HG02610 (cell line): Measurements from ENCODE around the gene RPLP2.

Experiments
- ATAC-seq: cut with Tn5 transposase; IDR thresholded peaks from one replicate; pipeline ENCODE4 v1.9.1; 2021; ENCODE audit warnings: mild to moderate bottlenecking, moderate library complexity; ENCODE audit not compliant: unreplicated experiment

Gene RPLP2

DNA sequence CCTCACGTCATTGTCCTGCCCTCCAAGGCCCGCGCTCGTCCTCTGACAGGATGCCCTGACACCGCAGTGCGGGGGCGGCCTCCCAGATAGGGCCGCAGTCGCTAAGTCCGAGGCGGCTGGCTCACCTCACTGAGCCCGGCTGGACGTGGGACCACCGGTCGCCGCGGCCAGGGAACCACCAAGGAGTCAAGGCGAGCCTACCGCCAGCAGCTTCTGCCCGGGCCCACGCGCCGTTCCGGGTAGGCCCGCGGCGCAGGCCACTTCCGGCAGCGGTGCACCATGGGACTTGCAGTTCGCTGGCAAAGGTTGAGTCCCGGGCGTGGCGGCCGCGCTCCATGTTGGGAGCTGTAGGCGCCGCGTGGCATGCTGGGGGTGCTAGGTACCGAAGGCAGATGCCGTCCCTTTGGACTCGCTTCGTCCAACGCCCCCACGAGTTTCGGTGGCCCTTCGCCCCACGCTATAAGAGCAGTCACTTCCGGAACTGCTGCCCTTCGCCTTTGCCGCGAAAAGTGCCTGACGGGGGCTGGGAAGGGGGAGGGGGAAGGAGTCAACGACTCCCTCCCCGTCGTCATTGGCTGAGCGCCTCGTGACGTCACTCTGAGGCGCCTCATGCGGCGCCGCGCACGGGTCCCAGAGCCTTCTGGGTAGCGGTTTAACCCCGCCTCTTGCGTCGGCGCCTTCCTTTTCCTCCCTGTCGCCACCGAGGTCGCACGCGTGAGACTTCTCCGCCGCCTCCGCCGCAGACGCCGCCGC is at the start of gene RPLP2:
Gene RPLP2, plus strand, starts transcription at position 681 of the 753 bp plus-strand sequence. CDS start 268 bp downstream, outside the sequence.
- peak; percentile 75 for ATAC-seq

- no peak for ATAC-seq
These were observed 49.5 kb upstream of the RPLP2 start for GRCh38 chr11:760236-760635.

DNA sequence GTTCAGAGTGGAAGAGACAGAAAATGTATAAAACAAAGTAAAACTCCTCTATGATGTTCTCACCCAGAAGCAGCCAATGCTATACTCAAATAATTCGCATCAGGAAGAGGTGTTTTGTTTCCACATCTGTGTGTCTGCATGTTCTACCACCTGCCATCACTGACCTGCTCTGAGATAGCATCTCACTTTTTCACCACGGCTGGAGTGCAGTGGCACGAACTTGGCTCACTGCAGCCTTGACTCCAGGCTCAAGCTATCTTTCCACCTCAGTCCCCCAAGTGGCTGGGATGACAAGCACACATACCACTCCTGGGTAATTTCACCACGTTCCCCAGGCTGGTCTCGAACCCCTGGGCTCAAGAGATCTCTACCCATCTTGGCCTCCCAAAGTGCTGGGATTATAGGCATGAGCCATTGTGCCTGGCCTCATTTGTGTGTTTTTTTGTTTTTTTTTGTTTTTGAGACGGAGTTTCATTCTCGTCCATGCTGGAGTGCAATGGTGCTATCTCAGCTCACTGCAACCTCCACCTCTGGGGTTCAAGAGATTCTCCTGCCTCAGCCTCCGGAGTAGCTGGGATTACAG is 48.1 kb upstream of the RPLP2 start:
- ATAC-seq: no peak

DNA sequence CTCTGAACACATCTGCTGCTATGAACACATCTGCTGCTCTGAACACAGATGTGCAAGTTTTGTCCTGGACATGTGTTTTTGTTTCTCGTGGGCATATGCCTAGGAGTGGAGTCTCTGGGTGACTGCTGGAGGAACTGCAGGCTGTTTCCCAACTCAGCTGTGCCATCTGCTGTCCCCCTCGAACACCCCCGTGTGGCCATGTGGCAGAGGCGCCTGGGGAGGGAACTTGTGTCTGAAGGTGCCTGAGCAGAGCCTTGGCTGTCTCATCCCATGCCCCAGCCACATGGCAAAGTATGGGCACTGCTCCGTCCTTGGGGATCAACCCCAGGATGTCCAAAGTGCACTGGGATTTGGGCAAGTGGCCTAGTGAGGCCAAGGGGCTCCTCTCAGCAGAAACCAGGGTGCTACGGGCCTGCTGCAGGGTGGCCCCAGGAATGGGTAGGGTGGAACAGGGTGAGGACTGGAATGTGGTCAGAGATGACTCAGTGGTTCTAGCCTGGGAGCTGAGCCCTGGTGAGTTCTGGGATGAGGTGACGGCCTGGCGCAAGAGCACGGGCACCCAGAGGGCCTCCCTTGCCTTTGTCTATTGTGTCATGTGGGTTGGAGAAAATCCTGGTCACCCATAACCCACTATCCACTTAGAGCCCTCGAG is 47.2 kb upstream of the RPLP2 start:
- ATAC-seq: no peak

- no peak for ATAC-seq
These were observed 46.7 kb upstream of the RPLP2 start for GRCh38 chr11:763073-763463.

- no peak for ATAC-seq
These were observed 46.0 kb upstream of the RPLP2 start for GRCh38 chr11:763549-764321.

DNA sequence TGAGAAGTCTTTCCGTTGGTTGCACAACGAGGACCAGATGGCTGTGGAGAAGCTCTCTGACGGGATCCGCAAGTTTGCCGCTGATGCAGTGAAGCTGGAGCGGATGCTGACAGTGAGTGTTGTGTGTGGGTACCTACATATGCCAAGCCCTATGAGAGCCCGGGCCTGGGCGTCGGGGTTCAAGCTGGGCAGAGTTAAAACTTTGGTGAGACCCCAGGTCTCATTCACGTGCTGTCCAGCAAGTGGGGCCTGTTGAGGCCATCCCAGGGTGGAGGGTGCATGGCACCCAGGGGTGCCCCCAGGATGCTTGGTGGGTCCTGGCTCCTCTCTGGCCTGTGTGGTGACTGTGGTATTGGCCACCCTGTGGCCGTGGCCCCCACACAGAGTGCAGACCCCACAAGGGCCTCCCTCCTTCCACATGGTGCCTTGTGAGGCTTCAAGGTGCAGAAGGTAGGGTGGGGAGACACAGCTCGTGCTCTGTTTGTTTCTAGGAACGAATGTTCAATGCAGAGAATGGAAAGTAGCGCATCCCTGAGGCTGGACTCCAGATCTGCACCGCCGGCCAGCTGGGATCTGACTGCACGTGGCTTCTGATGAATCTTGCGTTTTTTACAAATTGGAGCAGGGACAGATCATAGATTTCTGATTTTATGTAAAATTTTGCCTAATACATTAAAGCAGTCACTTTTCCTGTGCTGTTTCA is 45.3 kb upstream of the RPLP2 start:
- no peak for ATAC-seq

DNA sequence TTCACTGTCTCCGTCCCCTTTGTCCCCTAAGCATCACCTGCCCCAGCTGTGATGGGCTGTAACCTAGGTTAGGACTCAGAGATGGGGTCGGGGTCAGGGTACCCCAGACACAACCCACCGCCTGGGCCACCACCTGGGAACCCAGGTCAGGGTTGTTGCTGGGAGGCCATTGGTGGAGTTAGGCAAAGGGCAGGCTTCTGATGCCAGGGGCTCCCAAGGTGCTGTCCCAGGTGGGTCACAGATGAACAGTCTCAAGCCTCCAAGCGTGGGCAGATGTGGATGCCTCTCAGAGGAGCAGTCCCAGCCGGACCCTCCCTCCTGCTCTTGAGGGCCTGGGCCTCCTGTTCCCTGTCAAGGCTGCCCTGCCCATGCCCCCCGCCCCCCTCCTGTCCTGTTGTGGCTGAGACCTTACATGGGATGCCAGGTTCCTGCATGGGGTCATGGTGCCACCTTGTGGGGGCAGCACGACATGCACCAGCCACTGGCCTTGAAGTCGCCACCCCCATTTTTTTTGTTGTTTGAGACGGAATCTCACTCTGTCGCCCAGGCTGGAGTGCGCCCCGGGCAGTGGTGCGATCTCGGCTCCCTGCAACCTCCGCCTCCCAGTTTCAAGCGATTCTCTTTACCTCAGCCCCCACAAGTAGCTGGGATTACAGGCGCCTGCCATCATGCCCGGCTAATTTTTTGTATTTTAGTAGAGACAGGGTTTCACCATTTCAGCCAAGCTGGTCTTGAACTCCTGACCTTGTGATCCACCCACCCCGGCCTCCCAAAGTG is 44.6 kb upstream of the RPLP2 start:
- ATAC-seq: no peak

DNA sequence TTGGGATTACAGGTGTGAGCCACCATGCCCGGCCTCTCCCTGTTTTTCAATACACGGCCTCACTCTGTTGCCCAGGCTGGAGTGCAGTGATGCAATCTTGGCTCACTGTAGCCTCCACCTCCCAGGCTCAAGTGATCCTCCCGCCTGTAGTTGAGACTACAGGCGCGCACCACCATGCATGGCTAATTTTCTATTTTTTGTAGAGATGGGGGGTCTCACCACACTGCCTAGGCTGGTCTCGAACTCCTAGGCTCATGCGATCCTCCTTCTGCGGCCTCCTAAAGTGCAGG is 44.0 kb upstream of the RPLP2 start:
- no peak for ATAC-seq

DNA sequence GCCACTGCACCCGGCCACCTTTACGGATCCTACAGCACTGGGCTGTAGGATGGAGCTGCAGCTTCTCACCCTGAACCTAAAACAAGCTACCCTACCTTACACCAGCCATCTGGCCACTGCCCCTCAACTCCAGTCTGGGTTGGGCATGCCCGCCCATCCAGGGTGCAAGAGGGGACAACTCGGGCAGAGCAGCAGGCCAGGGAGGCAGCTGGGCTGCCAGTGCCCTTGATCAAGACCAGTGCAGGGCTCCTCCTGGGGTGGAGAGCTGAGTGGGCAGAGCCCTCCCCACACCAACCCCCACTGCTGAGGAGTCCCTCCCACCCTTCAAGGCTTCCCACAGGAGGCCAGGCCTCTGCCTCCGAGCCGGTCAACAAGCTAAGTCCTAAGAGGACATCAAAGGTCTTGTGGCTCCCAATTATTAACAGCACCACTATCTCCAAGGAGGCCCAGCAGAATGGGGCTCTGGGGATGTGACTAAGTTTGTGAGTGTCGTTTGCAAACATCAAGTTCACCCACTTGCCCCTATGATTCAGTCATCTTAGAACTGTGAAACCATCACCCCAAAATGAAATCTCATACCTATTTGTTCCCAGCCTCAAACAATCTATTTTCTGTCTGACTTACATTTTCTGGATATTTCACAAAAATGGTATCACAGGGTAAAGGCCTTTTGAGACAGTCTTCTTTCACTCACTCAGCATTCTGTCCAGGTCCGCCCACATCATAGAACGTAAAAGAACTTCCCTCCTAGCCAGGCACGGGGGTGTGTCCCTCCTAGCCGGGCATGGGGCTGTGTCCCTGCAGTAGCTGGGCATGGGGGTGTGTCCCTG is 43.4 kb upstream of the RPLP2 start:
- ATAC-seq: no peak

DNA sequence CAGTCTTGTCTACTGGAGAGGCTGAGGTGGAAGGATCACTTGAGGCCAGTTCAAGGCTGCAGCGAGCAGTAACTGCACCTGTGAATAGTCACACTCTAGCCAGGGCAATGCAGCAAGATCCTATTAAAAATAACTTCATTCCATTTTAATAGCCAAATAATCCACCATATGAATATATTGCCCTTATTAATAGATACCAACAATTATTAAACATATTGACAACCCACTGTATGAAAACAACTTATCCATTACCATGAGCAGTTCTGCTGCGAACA is 42.9 kb upstream of the RPLP2 start:
- no peak for ATAC-seq

- no peak for ATAC-seq
These were observed 42.5 kb upstream of the RPLP2 start for GRCh38 chr11:767238-767637.

DNA sequence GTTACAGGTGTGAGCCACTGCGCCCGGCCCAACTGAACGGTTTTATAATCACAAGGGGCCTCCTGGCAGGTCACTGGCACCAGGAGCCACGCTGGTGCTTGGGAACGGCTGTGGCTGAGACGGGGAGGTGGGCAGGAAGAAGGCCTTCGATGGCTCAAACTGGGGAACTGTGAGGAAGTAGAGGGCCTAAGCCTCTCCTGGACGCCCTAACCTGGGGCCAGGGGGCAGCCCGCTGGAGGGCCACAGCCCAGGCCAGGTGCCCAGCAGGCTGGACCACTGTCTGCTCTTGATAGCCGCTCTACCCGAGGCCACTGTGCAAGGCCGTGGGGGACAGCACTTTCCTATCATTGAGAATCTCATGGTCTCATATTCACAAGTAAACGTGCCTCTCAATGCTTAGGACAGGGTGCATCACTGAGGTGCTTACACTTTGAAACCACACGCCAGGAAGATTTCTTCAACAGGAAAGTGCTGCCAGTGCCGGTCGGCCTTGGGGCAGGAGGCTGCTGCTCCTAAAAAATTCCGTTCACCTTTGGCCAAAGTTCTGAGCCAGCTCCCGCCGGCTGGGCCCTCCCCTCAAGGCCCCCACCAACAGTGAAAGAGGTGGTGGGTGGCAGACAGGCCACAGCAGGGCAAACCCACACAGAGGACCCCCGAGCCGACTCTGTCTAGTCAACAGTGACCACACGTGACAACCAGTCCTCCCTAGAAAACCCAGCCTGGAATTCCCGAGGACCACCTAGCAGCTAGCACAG is 39.7 kb upstream of the RPLP2 start:
- no peak for ATAC-seq

DNA sequence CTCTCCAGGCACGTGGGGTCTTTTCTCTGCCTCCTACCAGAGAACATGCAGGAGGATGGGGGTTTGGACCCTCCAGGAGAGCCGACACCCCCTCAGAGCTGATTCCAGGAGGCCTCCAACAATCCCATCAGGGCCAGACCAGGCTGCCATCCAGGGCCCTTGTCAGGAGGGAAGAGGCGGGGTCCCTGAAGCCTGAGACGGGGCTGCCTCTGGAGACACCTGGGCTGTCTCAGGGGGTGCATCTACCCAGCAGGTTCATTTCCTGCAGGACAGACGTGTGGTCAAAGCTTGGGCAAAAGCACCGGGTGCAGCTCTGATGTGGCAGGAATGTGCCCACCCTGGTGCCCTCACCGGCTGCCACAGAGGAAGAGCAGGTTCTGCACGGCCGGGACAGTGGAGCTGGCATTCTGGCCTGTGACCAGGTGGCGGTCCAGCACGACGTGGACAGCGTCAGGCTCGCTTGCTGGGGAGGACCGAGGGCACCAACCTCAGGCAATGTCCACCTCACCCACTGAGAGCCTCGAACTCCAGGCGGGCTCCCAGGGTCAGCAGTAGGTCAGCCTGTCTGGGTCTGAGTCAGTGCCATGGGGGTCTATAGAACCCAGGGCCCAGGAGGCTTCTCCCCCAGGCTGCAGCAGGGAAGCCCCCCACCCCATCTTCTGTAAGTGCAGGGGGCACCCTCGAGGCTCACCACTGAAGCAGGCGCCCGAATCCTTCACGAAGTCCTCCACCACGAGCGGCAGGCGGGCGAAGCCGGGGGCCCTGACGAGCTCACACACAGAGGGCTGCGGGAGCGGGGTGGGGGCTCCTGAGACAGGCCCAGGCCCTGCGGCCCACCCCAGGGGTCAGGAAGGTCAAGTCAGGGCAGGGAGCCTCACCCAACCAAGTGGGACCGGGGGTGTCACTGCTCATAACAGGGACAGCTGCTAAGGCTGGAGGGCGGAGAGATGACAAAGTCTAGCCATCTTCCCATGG is 38.8 kb upstream of the RPLP2 start:
- ATAC-seq: no peak

- ATAC-seq: no peak
These were observed 38.1 kb upstream of the RPLP2 start for GRCh38 chr11:771617-772204.

DNA sequence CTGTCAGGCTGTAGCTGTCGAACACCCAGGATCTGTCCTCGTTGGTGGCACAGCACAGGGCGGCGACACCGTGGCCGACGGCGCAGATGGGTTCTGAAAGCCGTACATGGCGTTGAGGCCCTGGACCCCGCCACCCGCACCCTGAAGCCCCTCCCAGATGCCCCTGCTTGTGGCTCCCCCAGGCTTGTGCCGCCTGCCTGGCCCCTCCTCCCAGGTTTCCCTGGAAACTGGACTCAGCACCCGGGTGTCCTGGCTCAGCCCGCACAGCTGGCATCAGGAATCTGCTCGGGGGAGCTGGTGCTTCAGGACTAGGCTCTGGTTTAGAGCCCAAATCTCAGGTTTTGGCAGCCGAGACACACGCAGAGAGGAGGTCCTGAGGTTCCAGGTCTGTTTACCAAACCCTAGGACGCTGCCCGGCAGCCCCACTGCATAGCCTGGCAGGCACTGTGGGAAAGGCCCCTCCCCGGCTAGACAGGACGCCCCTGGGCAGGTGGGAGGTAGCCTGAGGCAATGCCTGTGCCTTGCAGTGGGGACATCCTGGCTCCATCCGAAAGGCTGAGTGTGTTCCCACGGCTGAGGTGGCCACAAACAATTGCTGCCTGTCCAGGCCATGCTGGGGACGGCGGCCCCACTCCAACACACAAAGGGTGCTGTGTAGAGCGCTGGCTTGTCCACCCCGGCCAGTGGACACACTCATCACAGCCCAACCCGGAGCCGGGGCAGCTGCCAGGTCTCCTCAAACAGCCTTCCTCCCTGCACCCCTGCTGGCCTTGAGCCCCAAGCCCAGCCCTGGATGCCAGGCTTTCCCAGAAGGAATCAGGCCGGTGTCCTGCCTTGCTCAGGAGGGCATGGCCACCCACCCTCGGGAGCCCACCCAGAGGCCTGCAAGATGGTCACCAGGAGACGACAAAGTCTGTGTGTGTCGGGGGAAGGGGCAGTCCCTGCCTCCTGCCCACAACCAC is 37.1 kb upstream of the RPLP2 start:
- no peak for ATAC-seq
